HG02610 (cell line): ENCODE data around the gene STAB1.

Experiments
- ATAC-seq: cut with Tn5 transposase; IDR thresholded peaks from one replicate; pipeline ENCODE4 v1.9.1; 2021; ENCODE audit warnings: mild to moderate bottlenecking, moderate library complexity; ENCODE audit not compliant: unreplicated experiment

The STAB1 gene, protein sequence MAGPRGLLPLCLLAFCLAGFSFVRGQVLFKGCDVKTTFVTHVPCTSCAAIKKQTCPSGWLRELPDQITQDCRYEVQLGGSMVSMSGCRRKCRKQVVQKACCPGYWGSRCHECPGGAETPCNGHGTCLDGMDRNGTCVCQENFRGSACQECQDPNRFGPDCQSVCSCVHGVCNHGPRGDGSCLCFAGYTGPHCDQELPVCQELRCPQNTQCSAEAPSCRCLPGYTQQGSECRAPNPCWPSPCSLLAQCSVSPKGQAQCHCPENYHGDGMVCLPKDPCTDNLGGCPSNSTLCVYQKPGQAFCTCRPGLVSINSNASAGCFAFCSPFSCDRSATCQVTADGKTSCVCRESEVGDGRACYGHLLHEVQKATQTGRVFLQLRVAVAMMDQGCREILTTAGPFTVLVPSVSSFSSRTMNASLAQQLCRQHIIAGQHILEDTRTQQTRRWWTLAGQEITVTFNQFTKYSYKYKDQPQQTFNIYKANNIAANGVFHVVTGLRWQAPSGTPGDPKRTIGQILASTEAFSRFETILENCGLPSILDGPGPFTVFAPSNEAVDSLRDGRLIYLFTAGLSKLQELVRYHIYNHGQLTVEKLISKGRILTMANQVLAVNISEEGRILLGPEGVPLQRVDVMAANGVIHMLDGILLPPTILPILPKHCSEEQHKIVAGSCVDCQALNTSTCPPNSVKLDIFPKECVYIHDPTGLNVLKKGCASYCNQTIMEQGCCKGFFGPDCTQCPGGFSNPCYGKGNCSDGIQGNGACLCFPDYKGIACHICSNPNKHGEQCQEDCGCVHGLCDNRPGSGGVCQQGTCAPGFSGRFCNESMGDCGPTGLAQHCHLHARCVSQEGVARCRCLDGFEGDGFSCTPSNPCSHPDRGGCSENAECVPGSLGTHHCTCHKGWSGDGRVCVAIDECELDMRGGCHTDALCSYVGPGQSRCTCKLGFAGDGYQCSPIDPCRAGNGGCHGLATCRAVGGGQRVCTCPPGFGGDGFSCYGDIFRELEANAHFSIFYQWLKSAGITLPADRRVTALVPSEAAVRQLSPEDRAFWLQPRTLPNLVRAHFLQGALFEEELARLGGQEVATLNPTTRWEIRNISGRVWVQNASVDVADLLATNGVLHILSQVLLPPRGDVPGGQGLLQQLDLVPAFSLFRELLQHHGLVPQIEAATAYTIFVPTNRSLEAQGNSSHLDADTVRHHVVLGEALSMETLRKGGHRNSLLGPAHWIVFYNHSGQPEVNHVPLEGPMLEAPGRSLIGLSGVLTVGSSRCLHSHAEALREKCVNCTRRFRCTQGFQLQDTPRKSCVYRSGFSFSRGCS (N-terminal part only)

GRCh38 chr3:52494886-52495495 is at the start of gene STAB1:
STAB1 (plus strand) TSS chr3:52495338; CDS start chr3:52495414, 76 bp downstream.
- ATAC-seq: no peak

DNA sequence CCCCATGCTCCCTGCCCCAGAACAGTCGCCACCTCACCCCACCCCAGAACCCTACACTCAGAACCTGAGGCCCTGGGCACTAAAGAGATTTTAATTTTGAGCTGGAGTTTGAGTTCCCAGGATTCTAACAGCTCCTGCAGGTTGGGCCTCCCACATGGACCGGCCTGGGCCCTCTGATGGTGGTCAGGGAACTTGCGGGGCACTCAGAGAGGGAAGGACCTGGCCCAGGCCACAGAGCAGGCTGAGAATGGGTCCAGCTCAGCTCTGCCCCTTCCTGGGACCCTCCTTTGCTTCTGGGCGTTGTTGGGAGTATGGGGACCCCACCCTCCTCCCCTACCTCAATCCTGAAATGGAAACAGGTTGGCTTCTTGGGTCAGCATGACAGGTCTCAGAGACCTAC is 49.1 kb upstream of the STAB1 start:
- ATAC-seq: no peak

DNA sequence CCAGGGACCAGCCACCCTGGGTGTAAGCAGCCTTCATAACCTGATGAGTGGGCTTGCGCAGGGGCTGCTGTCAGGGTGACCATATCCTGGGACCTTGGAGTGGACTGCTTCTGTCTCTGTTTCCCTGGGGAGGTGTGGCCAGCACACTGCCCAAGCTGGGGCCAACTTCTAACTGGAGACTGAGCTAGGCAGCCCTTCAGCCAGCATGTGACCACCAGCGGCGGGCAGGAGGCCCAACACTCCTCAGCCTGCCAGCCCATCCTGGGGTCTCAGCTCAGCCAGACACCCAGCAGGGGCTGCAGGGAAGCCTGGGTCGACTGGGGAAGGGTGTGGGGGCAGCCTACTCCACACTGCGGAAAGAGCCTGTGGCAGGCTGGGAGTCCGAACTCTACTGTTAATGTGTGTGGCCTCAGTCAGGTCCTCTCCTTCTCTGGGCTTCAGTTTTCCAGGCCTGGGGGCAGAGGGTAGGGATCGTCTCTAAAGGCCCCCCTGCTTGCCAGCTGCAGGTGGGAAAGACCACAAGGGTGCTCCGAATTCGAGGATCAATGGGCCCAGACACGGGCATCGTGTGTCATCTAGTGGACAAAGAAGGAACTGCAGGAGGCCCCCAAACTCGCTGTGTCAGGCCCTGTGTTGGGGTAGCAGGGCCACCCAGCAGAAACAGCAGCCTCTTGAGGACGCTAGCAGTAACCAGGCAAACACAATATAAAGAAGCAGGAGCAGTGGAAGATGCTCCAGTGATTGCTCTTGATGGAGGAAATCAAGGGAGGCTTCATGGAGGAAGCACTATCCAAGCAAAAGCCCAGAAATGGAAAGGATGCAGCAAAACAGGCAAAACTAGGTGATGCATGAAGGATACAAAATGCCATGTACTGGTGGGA is 48.3 kb upstream of the STAB1 start:
- ATAC-seq: no peak

DNA sequence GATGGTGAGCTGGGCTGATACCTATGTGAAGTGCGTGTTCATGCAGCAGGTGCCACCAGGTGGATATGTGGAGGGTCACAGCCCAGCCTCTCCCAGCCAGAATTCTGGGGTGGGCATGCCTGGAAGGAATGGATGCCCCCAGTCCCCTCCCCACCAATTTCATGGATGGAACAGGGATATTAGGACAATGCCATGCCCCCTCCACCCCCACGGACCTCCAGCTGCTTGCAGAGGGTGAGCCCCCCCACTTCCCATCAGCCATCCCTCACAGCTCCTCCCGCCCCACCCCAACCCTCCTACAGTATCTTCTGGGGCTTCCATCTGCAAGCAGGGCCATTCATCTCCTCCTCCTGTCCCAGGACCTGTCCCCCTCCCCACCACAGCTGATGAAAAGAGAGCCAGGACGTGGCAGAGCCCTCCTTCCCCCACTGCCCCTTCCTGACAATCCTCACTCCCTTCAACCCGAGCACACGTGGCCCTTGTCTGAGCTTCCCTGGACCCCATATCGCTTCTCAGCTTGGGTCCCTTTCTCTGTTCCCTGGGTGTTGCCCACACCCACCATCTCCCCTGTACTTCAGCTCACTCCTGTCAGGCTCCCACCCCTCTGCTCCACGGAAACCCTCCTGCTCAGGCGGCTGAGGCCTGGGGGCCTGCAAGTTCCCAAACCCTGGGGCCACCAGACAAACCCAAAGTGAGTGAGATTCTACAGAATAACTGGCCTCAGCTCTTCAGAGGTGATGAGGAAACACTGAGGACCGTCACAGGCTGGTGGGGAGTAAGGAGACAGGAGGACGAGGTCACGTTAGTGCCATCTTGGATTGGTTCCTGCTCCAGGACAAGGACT is 47.4 kb upstream of the STAB1 start:
- no peak for ATAC-seq

DNA sequence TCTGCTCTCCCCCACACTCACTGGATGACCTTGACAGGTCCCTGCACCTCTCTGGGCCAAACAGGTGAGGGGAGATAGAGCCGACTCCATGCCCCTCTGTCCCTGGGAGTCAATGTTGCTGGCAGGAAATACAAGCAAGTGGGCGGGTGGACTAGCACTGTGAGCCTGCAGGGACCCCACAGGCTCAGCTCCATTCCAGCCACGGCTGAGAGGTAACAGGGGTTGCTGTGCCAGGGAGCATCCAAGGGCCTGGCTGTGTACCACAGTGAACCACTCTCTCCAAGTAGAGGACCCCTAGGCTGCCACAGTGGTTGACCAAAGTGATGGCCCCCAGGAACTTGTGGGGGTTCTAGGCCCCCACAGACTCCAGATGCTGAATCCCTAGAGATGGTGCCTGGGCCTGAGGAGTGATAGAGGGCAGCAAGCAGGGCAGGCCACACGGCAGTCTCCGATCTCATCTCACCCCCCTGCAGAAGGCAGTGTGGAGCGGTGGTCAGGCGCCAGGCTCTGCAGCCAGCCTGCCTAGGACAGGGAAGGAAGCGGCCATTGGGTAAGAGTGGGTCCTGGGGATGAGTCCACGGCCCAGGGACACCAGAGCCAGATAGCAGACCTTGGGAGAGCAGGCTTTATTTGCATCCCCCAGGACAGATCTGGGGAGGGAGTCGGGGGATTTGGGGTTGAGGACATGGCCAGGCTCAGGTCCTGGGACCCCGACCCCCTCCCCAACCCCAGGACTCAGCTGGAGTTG is 44.5 kb upstream of the STAB1 start:
- no peak for ATAC-seq

DNA sequence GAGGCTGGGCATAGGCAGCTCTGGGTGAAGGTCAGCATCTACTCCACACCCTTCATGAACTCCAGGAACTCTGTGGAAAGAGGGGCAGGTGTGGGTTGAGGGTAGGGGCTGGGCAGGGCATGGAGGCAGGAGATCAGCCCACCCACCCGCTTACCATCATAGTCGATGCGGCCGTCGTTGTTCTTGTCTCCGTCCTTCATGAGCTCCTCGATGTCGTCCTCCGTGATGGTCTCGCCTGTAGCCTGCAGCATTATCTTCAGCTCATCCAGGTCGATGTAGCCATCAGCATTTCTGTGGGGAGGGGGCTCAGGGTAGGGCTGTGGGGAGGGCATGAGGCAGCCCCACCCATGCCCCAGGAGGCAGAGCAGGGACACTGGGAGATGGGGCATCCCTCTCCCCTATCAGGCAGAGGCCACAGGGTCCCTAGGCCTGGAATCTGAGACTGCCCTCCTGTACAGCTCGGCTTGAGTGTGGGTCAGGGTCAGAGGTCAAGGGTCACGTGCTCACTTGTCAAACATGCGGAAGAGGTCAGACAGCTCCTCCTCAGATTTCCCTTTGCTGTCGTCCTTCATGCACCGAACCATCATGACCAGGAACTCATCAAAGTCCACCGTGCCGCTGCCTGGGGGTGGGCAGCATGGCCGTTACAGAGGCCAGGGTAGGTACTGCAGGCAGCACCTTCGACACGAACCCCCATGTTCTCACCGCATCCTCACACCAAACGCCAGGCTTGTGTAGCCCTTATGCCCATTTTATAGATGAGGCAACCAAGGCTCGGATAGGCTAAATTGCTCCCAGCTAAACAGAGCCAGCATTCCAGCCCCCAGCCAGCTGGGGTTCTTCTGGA is 43.7 kb upstream of the STAB1 start:
- no peak for ATAC-seq

DNA sequence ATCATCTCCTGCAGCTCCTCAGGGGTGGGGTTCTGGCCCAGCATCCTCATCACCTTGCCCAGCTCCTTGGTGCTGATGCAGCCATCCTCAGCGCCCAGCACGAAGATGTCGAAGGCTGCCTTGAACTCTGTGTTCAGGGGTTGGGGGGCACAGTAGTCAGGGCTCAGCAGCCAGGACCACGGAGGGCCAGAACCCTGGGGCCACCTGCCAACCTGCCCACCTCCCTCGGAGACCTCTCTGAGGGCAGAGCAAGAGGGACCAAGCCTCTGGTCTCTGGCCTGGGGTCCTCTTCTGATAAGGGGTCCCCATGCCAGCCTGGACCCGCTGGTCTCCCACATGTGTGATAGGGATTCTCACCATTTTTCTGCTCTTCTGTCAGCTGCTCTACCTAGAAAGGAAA is 43.0 kb upstream of the STAB1 start:
- ATAC-seq: no peak

DNA sequence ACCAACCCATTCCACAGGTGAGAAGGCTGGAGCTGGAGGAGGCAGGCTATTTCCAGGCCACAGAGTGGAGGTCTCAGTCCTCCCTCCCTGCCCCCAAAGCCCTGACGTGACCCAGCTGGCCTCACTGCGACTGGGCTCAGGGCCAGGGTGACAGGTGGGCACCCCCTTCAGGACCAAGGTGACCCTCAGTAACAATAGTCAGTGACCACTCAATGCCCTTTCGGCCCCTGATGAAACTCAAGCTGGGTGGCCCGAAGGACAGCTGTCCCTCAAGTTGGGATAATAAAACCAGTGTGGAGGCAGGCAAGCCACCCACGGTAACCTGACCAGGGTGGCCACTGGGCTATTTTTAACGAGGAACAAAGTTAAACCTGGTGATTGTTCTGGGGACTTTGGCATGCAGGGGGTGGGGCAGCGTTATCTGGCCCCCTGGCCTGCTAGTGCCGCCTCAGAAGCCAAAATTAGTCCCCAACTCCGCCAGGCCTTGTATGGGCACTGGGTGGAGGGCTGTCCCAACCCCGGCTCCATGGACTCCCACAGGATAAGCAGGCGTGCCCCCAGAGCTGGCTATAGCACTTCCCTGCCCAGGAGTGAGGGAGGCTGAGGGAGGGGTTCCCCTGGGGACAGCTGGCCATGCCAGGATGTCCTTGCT is 42.4 kb upstream of the STAB1 start:
- ATAC-seq: no peak

GRCh38 chr3:52453496-52454249 is 41.5 kb upstream of the STAB1 start, which contains the start of gene TNNC1:
TNNC1 (minus strand) TSS chr3:52454041; CDS start chr3:52454015, 26 bp downstream.
- no peak for ATAC-seq

DNA sequence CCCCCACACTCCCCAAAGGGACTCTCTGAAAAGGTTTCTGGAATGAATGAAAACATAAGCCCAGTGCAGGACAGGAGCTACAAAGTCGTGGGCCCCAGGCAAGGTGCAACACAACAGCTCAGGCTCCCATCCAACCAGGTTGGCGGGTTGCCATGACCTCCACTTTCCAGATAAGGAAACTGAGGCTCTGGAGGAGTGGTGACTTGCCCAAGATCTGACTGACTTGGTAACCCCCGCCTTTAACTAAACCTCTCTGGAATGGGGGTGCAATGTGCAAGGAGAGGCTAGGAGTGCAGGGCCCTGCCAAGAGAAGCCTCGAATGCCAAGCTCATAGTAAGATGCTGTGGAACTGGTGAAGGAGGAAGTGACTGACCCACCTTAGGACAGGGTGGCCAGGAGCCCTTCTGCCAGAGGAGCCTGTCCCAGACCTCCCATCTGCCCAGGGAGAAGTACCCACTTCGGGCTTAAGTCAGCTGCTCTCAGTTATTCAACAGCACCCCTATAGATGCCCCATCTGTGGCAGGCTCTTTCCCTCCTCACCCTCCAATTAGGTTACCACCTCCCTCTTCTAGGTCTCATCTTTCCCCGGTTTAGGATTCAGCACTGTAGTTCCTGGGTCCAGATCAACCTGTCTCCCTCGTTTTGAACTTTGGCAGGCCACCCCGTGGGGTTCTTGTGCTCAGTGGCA is 40.7 kb upstream of the STAB1 start:
- ATAC-seq: no peak

- no peak for ATAC-seq
Observed at GRCh38 chr3:52454938-52455282, 40.2 kb upstream of the STAB1 start.

DNA sequence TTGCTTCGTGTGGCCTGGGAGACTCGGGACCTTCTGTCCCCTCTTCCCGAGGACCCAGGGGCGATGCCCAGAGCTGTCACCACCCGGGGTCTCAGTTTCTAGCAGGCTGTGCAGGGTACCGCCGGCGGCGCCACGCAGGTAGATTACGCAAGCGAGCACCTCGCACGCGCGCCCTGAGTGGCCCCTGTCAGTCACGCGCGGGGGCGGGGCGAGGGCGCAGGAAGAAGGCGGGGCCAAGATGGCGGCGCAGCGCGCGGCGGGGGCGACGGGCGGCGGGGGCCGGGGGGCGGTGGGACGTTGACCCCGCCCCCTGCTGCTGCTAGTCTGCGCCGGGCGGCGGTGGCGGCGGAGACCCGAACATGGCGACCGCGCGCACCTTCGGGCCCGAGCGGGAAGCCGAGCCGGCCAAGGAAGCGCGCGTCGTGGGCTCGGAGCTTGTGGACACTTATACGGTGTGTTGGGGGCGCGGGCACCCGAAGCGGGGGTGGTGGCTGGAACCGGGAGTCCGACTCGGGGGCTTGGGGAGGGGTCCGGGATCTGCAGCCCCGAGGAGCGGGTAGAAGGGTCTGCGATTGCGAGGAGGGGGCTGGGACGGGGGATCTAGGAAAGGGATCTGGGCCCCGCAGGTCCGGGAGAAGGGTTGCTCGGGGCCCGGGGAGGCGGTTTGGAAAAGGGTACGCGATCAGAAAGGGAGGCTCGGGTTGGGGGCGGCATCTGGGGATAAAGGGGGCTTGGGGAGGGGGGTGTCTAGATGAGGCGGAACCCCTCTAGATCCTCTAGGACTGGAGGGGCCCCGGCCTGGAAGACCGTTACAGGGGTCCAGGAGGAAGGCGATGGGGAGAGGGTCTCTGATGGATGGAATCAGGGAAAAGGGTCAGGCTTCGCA is 39.6 kb upstream of the STAB1 start, which contains the start of gene NISCH:
Gene NISCH, plus strand, starts transcription at position 322 of the 886 bp plus-strand sequence. Its CDS starts 38 bp downstream, at position 360.
- ATAC-seq: peak; percentile 77

- no peak for ATAC-seq
Observed at GRCh38 chr3:52456169-52456799, 38.9 kb upstream of the STAB1 start.

- no peak for ATAC-seq
Observed at GRCh38 chr3:52456800-52457183, 38.3 kb upstream of the STAB1 start.
